H9 (cell line): ENCODE measurements around the gene IL15RA. TPM values are rescaled to one million over a fixed set of nuclear protein-coding genes. Genes with fewer than 3 reads are reported as not detected.

Source experiments
- DNase-seq: peaks from one replicate; pipeline ENCODE4 v3.0.0-alpha.2; 2017
- H2AFZ ChIP-seq: one replicate; pipeline ENCODE4 v1.6.1; 2013; ENCODE audit warnings: mild to moderate bottlenecking, low read length, control low read depth, moderate library complexity
- H2AK5ac ChIP-seq: 2 replicates; pipeline ENCODE4 v1.6.1; 2013; ENCODE audit warnings: low read length, control low read depth, mixed read lengths; ENCODE audit not compliant: insufficient read length
- H2BK120ac ChIP-seq: one replicate; pipeline ENCODE4 v1.6.1; 2013; ENCODE audit warnings: low read depth, mild to moderate bottlenecking, low read length, control low read depth, inconsistent platforms; ENCODE audit not compliant: poor library complexity, severe bottlenecking
- H2BK12ac ChIP-seq: 2 replicates; pipeline ENCODE4 v1.6.1; 2013; ENCODE audit warnings: low read length, control low read depth, mixed read lengths, low read depth; ENCODE audit not compliant: insufficient read length
- H2BK15ac ChIP-seq: 2 replicates; pipeline ENCODE4 v1.6.1; 2013; ENCODE audit warnings: low read depth, low read length, control low read depth
- H2BK20ac ChIP-seq: one replicate; pipeline ENCODE4 v1.6.1; 2013; ENCODE audit warnings: low read depth, mild to moderate bottlenecking, low read length, control low read depth, inconsistent platforms; ENCODE audit not compliant: poor library complexity, severe bottlenecking
- H2BK5ac ChIP-seq: 2 replicates; pipeline ENCODE4 v1.6.1; 2013; ENCODE audit warnings: low read length, control low read depth, mixed read lengths; ENCODE audit not compliant: insufficient read length
- H3K14ac ChIP-seq: 2 replicates; pipeline ENCODE4 v1.6.1; 2013; ENCODE audit warnings: low read length, control low read depth; ENCODE audit not compliant: insufficient read depth
- H3K18ac ChIP-seq: 2 replicates; pipeline ENCODE4 v1.6.1; 2013; ENCODE audit warnings: low read depth, mild to moderate bottlenecking, mixed read lengths, low read length, control low read depth; ENCODE audit not compliant: insufficient read length
- H3K23ac ChIP-seq: 2 replicates; pipeline ENCODE4 v1.6.1; 2013; ENCODE audit warnings: low read length, control low read depth, mixed read lengths, low read depth; ENCODE audit not compliant: insufficient read length
- H3K23me2 ChIP-seq: 2 replicates; pipeline ENCODE4 v1.6.1; 2013; ENCODE audit warnings: low read depth, mild to moderate bottlenecking, mixed read lengths, low read length, control low read depth; ENCODE audit not compliant: insufficient read length, poor library complexity, severe bottlenecking
- H3K27ac ChIP-seq: 2 replicates; pipeline ENCODE4 v1.5.1; 2013; ENCODE audit warnings: low read length, control low read depth, mixed read lengths, low read depth; ENCODE audit not compliant: insufficient read length
- H3K27me3 ChIP-seq: 2 replicates; pipeline ENCODE4 v1.6.1; 2013; ENCODE audit warnings: low read length, control low read depth, inconsistent platforms; ENCODE audit not compliant: insufficient read depth
- H3K4ac ChIP-seq: 2 replicates; pipeline ENCODE4 v1.6.1; 2013; ENCODE audit warnings: low read depth, mild to moderate bottlenecking, control low read depth, inconsistent platforms, low read length, moderate library complexity
- H3K4me1 ChIP-seq: 2 replicates; pipeline ENCODE4 v1.6.1; 2013; ENCODE audit warnings: low read length, control low read depth, inconsistent platforms; ENCODE audit not compliant: insufficient read depth
- H3K4me2 ChIP-seq: 2 replicates; pipeline ENCODE4 v1.6.1; 2013; ENCODE audit warnings: low read length, control low read depth, mixed read lengths; ENCODE audit not compliant: insufficient read length, insufficient read depth
- H3K56ac ChIP-seq: 2 replicates; pipeline ENCODE4 v1.6.1; 2013; ENCODE audit warnings: low read depth, mild to moderate bottlenecking, mixed read lengths, low read length, control low read depth; ENCODE audit not compliant: insufficient read length
- H3K79me1 ChIP-seq: 2 replicates; pipeline ENCODE4 v1.6.1; 2013; ENCODE audit warnings: low read depth, mild to moderate bottlenecking, moderate library complexity, low read length, control low read depth, inconsistent platforms; ENCODE audit not compliant: insufficient read depth, poor library complexity, severe bottlenecking
- H3K79me2 ChIP-seq: 2 replicates; pipeline ENCODE4 v1.6.1; 2013; ENCODE audit warnings: low read length, control low read depth, inconsistent platforms; ENCODE audit not compliant: insufficient read depth
- H3K9ac ChIP-seq: 2 replicates; pipeline ENCODE4 v1.6.1; 2013; ENCODE audit warnings: low read length, control low read depth, mixed read lengths; ENCODE audit not compliant: insufficient read length; ENCODE audit errors: extremely low read depth
- H3K9me3 ChIP-seq: one replicate; pipeline ENCODE4 v1.6.1; 2013; ENCODE audit warnings: low read depth, low read length, inconsistent platforms; ENCODE audit not compliant: control insufficient read depth
- H3T11ph ChIP-seq: one replicate; pipeline ENCODE4 v1.6.1; 2013; ENCODE audit warnings: mild to moderate bottlenecking, low read length, control low read depth, inconsistent platforms
- H4K20me1 ChIP-seq: one replicate; pipeline ENCODE4 v1.6.1; 2013; ENCODE audit not compliant: control insufficient read depth, insufficient read length, insufficient read depth
- H4K5ac ChIP-seq: 2 replicates; pipeline ENCODE4 v1.6.1; 2013; ENCODE audit warnings: low read depth, mild to moderate bottlenecking, mixed read lengths, low read length, control low read depth; ENCODE audit not compliant: insufficient read length
- H4K8ac ChIP-seq: replicated peaks from 2 replicates; pipeline ENCODE4 v1.6.1; 2013; ENCODE audit warnings: low read length, control low read depth, mixed read lengths, low read depth; ENCODE audit not compliant: insufficient read length
- H4K91ac ChIP-seq: 2 replicates; pipeline ENCODE4 v1.6.1; 2013; ENCODE audit warnings: low read depth, mild to moderate bottlenecking, moderate library complexity, mixed read lengths, low read length, control low read depth; ENCODE audit not compliant: insufficient read length
- H3K27ac Mint-ChIP-seq, 3 experiments: 2 replicates in 2 of 3; 3 replicates in 1 of 3; pipeline ENCODE4 v1.8.0; 2020 to 2021; ENCODE audit warnings: mixed read lengths in 3 of 3, mild to moderate bottlenecking in 1 of 3, moderate library complexity in 1 of 3
- H3K27me3 Mint-ChIP-seq: 2 replicates; pipeline ENCODE4 v1.8.0; 2021; ENCODE audit warnings: low read depth, mild to moderate bottlenecking, moderate library complexity, mixed read lengths
- H3K36me3 Mint-ChIP-seq, 3 experiments: 2 replicates in 2 of 3; 3 replicates in 1 of 3; pipeline ENCODE4 v1.8.0; 2020 to 2021; ENCODE audit warnings: low read depth in 3 of 3, mixed read lengths in 3 of 3; ENCODE audit not compliant: insufficient read depth in 1 of 3
- H3K4me1 Mint-ChIP-seq, 2 experiments: 2 replicates each; pipeline ENCODE4 v1.8.0; 2020; ENCODE audit warnings: mixed read lengths in 2 of 2
- H3K4me3 Mint-ChIP-seq, 2 experiments: 2 replicates in 1 of 2; 3 replicates in 1 of 2; pipeline ENCODE4 v1.8.0; 2020 to 2021; ENCODE audit warnings: mild to moderate bottlenecking in 2 of 2, mixed read lengths in 2 of 2, moderate library complexity in 1 of 2
- H3K9me3 Mint-ChIP-seq, 2 experiments: 2 replicates in 1 of 2; 3 replicates in 1 of 2; pipeline ENCODE4 v1.8.0; 2020; ENCODE audit warnings: mild to moderate bottlenecking in 2 of 2, mixed read lengths in 2 of 2, moderate library complexity in 1 of 2
- WGBS: extraction: QIAGEN DNeasy Blood & Tissue Kit; methylation state at CpG from one replicate; pipeline ENCODE4 v1.1.7; 2013; ENCODE audit warnings: missing lambda C conversion rate, low lambda C conversion rate, mixed read lengths; ENCODE audit not compliant: insufficient read length; ENCODE audit errors: extremely low coverage; 5-methylcytosine and 5-hydroxymethylcytosine counted together
- total RNA-seq: library from RNA; stranded (reverse); gene quantifications from 2 replicates; pipeline ENCODE4 v1.2.1, GENCODE V29; 2021
- TF ChIP-seq, protein P1 (sequence below): fragments of 200-600 bp; sonication (generic); conservative IDR thresholded peaks from 3 replicates; pipeline ENCODE4 v1.8.0; 2021; ENCODE audit warnings: antibody characterized with exemption, mild to moderate bottlenecking

Gene IL15RA
- total RNA-seq, 1 experiment from 2014 or later: 0.31 TPM

DNA sequence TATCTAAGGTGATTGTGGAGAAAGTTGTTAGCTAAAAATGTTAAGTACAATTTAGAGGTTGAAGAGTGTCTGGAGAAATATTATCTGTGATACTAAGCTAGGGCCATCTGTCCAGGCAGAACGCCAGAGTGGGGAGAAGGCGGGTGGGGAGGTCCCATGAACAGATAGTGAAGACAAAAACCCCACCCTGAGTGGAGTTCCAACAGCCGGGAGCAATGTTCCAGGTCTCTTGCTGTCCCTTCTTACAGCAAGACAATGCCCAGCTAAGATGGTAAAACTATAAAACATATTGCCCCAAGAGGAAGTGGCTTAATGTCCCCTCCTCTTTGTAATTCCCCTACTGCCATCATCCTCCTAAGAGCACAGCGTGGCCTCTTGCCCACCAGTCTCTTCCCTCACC, 10.4 kb upstream of the IL15RA start:
- no peak overlapping the region for H3K23ac ChIP-seq
- peaks cover 6% of the 10 kb centered on the region for H3K27me3 Mint-ChIP-seq
- H3K18ac ChIP-seq: no peak overlapping the region
- H3K4ac ChIP-seq: no peak overlapping the region
- no peaks in the 10 kb centered on the region for H3K79me2 ChIP-seq
- H4K8ac ChIP-seq: no peak overlapping the region
- H4K91ac ChIP-seq: no peak overlapping the region
- H4K20me1 ChIP-seq: no peaks in the 10 kb centered on the region
- H2AK5ac ChIP-seq: no peak overlapping the region
- no peak overlapping the region for H3K56ac ChIP-seq
- peaks cover 14 to 19% of the 10 kb centered on the region in 2 experiments for H3K9me3 Mint-ChIP-seq
- no peak overlapping the region for H2BK20ac ChIP-seq
- H3K4me1 Mint-ChIP-seq: no peaks in the 10 kb centered on the region
- no peak overlapping the region for H2BK12ac ChIP-seq
- H2BK120ac ChIP-seq: no peak overlapping the region
- H3K4me3 Mint-ChIP-seq: no peak overlapping the region
- no peak overlapping the region for H3T11ph ChIP-seq
- no peaks in the 10 kb centered on the region for H3K9me3 ChIP-seq
- WGBS: no CpG with 5 or more reads among the region's 4 CpGs
- DNase-seq: no peak
- no peaks in the 10 kb centered on the region for H3K23me2 ChIP-seq
- no peak overlapping the region for H3K27ac ChIP-seq
- H3K27me3 ChIP-seq: no peaks in the 10 kb centered on the region
- H3K79me1 ChIP-seq: no peaks in the 10 kb centered on the region
- H3K14ac ChIP-seq: no peak overlapping the region
- no peaks in the 10 kb centered on the region for H3K4me1 ChIP-seq
- H3K4me2 ChIP-seq: no peak overlapping the region
- no peak overlapping the region for H3K9ac ChIP-seq
- no peak overlapping the region for H2BK15ac ChIP-seq
- H3K36me3 Mint-ChIP-seq: peaks cover 0 to 14% (median 5%) of the 10 kb centered on the region in 3 experiments; a peak in 4 of 7 replicates
- H3K27ac Mint-ChIP-seq: no peak overlapping the region
- H2BK5ac ChIP-seq: no peak overlapping the region
- H4K5ac ChIP-seq: no peak overlapping the region
- H2AFZ ChIP-seq: no peak overlapping the region
- TF ChIP-seq, protein P1, sequence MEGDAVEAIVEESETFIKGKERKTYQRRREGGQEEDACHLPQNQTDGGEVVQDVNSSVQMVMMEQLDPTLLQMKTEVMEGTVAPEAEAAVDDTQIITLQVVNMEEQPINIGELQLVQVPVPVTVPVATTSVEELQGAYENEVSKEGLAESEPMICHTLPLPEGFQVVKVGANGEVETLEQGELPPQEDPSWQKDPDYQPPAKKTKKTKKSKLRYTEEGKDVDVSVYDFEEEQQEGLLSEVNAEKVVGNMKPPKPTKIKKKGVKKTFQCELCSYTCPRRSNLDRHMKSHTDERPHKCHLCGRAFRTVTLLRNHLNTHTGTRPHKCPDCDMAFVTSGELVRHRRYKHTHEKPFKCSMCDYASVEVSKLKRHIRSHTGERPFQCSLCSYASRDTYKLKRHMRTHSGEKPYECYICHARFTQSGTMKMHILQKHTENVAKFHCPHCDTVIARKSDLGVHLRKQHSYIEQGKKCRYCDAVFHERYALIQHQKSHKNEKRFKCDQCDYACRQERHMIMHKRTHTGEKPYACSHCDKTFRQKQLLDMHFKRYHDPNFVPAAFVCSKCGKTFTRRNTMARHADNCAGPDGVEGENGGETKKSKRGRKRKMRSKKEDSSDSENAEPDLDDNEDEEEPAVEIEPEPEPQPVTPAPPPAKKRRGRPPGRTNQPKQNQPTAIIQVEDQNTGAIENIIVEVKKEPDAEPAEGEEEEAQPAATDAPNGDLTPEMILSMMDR: no peak
